Posterior cingulate gyrus (tissue), 11 donors: Measurements from ENCODE around the gene TPRN.

Experiments used
- DNase-seq, 10 donors: peaks; one replicate each; pipeline versions ENCODE4 v3.0.0 to v3.0.0-alpha.2; 2020 to 2021; ENCODE audit warnings: mixed read lengths in 3 of 10
- intact Hi-C: fragments of 100-400 bp; cut with DNase I; formaldehyde crosslinking; loops from one replicate; pipeline ENCODE4 v1.15.1; 2023

Gene TPRN

DNA sequence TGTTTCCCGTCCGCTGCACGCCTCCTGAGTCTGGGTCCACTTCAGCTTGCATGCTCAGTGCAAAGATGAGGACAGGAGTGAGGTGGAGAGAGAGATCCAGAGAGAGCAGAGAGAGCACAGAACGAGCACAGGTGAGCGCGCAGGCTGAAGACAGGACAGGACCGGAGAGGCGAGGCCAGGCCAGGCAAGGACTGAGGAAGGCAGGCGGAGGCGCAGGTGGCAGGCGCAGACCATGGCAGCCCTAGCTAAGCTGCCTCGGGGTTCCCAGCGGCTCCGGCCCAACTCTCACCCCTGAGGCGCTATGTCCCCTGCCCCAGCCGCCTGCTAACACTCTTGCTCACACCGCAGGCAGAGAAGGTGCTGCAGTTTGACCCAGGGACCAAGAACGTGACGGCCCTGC lies 51.9 kb downstream of the TPRN start:
- intact Hi-C loops: no loop called here
- DNase-seq: no peak

DNA sequence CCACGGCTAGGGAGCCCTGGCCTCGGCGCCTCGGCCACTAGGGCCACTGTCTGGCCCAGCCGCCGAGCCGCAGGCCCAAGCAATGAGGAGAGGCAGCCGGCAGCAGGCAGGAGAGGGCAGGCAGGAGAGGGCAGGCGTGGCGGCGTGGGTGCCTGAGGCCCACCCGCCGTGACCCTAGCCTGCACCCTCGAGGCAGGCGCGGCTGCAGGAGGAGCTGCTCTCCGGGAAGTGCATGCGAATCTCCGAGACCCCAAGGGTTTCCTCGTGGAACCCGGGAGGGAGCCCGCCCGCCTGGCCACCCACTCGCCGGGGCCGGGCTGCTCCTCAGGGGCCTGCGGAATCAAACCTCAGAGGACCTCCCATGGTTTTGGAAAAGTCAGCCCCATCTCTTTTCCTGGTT lies 52.3 kb downstream of the TPRN start:
- intact Hi-C loops: no loop called here

DNA sequence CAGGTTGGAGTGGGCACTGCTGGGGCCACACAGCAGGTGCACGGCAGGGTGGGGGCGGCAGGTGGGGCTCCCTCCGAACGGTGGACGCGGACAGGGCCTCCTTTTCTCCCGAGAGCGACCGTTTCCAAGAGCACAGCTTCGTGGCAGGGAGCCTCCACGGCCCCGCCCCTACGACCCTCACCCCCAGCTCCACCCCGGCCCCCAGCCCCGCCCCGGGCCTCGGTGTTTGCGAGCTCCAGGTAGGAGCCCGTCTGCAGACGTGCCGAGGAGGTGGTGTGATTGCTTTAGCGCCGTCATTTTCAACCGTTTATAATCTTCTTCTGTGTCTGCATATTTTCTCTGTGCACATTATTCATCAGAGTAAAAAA lies 52.8 kb downstream of the TPRN start:
- no peak for DNase-seq
- intact Hi-C loops: no loop called here

More for the DNA sequence above, 52.3 kb downstream of the TPRN start:
- peak in 1 of 10 donors; percentile 54 for DNase-seq

DNA sequence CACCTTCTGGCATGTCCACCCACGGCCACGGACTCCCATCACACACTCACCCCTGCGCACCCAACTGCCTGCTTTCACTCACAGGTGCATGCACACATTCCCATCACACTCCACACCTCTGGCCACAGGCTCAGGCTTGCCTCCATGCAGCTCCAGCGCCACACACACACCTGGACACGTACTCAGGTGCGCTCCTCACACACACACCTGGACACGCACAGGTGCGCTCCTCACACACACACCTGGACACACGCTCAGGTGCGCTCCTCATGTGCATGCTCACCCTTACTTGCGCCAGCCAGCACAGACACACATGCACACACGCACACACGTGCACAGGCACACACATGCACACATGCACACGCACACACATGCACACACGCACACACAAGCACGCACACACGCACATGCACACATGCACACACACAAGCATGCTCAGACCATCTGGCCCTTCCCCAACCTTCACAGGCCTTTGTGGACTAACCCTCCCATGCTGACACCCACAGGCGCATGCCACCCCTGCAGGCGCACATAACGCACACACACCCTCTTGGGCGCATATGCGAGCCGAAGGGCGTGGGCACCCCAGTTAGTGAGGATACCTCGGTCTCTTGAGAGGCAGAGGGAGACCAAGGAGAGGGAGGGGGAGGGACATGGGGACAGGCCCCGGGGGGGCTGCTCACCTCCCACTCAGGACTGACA lies 53.3 kb downstream of the TPRN start:
- peak in 4 of 10 donors; percentile 11 to 68 (median 63) for DNase-seq

DNA sequence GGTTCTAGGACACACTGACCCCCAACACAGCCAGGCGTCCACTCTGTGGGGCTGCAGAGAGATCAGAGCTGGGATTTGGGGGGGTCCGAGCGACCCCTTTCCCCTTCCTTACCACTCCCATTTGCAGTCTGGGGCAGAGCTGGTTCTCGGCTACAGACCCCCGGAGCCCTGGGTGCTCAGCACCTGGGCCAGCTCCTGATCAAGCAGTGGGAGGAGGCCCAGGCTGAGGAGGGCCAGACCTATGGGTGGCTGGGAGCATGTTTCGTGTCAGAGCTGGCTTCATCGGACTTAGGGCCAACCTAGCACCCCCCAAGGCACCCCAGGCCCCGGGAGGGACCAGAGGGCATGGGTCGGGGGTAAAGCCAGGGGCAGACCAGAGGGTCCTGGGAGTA lies 54.0 kb downstream of the TPRN start:
- intact Hi-C loops: no loop called here
- DNase-seq: peak in 1 of 10 donors; percentile 31

More for the DNA sequence above, 53.3 kb downstream of the TPRN start:
- intact Hi-C loops: no loop called here

DNA sequence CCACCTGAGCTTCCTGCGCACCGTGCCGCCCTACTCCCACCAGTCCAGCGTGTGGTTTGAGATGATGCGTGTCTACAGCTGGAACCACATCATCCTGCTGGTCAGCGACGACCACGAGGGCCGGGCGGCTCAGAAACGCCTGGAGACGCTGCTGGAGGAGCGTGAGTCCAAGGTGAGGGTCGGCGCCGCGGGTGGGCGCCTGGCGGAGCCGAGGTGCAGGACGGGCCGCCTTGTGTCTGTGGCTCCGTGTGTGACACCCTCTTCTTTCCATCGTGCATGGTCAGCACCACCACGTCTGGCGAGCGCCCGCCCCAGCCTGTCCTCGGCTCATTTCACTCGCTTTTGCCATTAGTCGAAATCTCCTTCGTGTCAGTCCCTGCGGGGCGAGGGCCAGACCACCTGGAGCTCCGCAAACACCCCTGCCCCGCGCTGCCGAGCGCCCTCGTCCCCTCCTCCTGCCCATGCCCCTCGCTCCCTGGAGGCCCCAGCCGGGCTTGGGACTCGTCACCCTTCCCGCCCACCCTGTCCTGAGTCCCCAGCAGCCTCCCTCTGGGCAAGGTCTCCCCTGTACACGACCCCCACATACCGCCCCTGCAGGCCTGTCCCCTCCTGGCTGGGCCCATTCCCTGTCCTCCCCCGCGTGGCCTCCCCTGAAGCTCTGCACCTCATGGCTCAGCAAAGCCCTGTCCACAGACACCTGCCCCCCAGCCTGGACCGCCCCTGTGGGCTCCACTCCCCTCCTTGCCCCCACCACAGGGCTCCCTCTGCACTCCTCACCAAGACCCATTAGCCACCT lies 54.6 kb downstream of the TPRN start:
- intact Hi-C loops: no loop called here
- peak in 1 of 10 donors; percentile 76 for DNase-seq

DNA sequence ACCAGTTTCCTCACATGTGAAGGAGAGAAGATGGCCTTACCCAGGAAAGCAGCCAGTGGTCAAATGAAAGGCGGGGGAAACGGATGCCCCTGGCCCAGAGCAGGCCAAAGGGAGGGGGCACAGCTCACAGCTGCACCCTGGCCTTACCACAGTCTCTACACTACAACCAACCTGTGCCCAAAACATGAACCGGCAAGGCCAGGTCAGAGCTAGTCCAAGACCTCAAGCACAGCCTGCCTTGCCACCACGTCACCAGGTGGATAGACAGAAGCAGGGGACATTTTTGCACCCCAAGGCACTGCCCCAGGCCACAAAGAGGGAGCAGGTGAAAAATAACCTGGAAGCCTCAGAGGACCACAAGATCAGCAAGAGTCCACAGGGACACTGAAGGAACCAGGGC lies 57.1 kb downstream of the TPRN start:
- DNase-seq: peak in 1 of 10 donors; percentile 36
- intact Hi-C loops: no loop called here

DNA sequence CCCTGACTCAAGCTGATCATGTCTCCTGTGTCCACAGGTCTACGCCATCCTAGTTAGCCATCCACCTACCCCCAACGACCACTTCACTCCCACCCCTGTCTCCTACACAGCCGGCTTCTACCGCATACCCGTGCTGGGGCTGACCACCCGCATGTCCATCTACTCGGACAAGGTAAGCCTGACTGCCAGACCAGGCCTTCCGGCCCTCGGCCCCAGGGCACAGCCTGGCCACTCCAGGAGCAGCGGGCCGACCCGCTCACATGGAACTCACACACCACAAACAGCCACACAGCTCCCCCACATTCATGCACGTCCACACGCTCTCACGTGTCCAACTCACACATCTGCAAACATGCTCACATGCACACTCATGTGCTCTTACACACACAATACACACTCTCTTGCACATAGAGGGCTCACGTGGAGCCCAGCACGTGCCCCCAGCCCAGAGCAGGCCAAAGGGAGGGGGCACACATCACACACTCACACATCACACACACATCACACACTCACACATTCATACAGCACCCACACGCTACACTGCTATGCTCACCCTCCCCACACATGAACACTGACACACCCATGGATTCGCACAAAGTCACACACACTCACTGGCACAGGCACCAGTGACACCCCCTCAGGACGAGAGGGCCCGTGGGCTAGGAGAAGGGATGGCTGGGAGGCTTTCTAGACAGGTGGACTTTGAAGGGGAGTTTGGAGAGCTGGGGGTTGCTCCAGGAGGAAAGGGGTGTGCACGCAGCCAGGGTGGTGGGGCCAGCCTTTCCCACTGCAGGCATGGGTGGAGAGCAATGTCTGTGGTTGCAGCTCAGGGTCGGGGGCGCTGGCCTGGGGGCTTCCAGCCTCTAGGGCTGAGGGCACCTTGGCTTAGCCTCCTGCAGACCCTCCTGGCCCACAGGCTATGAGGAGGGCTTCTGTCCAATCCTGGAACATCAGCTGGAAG lies 58.3 kb downstream of the TPRN start:
- intact Hi-C loops: no loop called here
- DNase-seq: peak in 1 of 10 donors; percentile 58
